ENCODE measurements around the gene C3orf20.

The C3orf20 gene

GRCh38 chr3:14674841-14675240, at the start of gene C3orf20:
TSS of gene C3orf20 (plus strand) at chr3:14675141. CDS start at chr3:14682714, 7,573 bp downstream.
- no peak for DNase-seq

GRCh38 chr3:14625443-14625842, 49.5 kb upstream of the C3orf20 start:
- no peak for DNase-seq

GRCh38 chr3:14627815-14628214, 47.1 kb upstream of the C3orf20 start:
- DNase-seq: no peak

GRCh38 chr3:14628406-14628805, 46.5 kb upstream of the C3orf20 start:
- no peak for DNase-seq

GRCh38 chr3:14630404-14631100, 44.4 kb upstream of the C3orf20 start:
- no peak for DNase-seq

- no peak for DNase-seq
Observed at GRCh38 chr3:14631101-14631497, 43.8 kb upstream of the C3orf20 start.

- no peak for DNase-seq
Observed at GRCh38 chr3:14631687-14632441, 43.1 kb upstream of the C3orf20 start.

- no peak for DNase-seq
Observed at GRCh38 chr3:14632442-14632930, 42.5 kb upstream of the C3orf20 start.

GRCh38 chr3:14633417-14633816, 41.5 kb upstream of the C3orf20 start:
- no peak for DNase-seq

- peak; percentile 64 to 66 for DNase-seq
Observed at GRCh38 chr3:14633819-14634424, 41.0 kb upstream of the C3orf20 start.

GRCh38 chr3:14634763-14635400, 40.1 kb upstream of the C3orf20 start:
- no peak for DNase-seq

- no peak for DNase-seq
Observed at GRCh38 chr3:14636496-14637087, 38.3 kb upstream of the C3orf20 start.

- DNase-seq: no peak
Observed at GRCh38 chr3:14640157-14640562, 34.8 kb upstream of the C3orf20 start.

- DNase-seq: no peak
Observed at GRCh38 chr3:14640734-14641133, 34.2 kb upstream of the C3orf20 start.

GRCh38 chr3:14641346-14641745, 33.6 kb upstream of the C3orf20 start:
- no peak for DNase-seq

GRCh38 chr3:14645453-14645852, 29.5 kb upstream of the C3orf20 start:
- no peak for DNase-seq

- DNase-seq: no peak
Observed at GRCh38 chr3:14646131-14646573, 28.8 kb upstream of the C3orf20 start.

- no peak for DNase-seq
Observed at GRCh38 chr3:14646589-14647413, 28.1 kb upstream of the C3orf20 start.

GRCh38 chr3:14647976-14648955, 26.7 kb upstream of the C3orf20 start:
- DNase-seq: no peak

- no peak for DNase-seq
Observed at GRCh38 chr3:14649466-14649865, 25.5 kb upstream of the C3orf20 start.

- no peak for DNase-seq
Observed at GRCh38 chr3:14650193-14650592, 24.7 kb upstream of the C3orf20 start.
